HG02852 (cell line): ENCODE data around the gene REXO2.

Experiments
- ATAC-seq: cut with Tn5 transposase; IDR thresholded peaks from one replicate; pipeline ENCODE4 v1.9.1; 2021; ENCODE audit warnings: mild to moderate bottlenecking, moderate library complexity; ENCODE audit not compliant: unreplicated experiment

Gene REXO2

GRCh38 chr11:114440121-114440860 lies 1.0 kb downstream of the REXO2 start:
- no peak for ATAC-seq

DNA sequence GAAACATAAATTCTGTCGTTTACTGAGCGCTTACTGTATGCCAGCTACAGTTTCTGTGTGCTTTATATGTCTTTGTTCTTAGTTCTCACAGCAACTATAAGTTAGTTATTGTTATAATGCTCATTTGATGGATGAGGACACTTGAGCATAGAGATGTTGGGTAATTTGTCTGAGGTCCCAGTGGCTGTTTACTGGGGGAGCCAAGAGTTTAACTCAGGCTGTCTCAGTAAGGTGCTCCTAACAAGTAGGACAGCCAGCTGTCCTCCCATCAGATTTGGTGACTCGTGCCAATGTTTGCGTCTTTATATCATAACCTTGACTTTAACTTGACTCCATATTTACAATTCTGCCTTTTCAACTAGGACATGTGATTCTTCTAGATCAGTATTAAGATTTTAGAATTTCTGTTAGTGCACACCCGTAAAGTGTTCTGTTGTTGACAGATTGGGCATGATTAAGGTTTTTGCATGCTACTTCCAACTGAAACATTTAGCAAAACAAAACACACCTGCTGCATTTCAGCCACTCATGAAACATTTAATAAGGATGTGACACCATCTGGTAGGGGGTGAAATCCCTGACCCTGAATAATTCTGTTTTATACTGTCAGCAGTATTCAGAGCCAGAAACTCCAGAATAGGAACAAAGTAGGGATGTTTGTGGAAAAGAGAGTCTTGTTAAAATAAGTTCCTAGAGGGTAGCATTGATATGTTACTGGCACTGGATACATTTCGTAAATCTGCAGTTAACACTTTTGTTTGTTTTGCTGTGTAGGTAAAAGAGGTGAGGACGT lies 1.9 kb downstream of the REXO2 start:
- ATAC-seq, result no peak

DNA sequence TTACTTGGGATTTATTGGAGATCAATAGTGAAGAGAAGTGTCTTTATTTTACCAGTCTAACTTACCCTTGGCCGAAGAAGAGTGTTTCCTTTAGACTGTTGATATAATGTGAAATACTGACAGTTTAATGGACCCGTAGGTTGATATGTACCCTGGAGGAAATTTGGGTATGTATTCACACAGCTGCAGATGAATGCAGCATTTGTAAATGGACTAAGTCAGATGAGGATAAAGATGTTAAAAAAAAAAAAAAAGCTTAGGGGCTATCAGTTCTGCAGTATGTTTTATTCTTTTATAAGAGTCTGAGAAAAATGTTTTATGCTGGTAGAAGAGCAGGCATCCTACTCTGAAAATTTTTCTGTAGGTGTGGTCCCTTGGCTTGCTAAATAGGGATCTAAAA lies 2.7 kb downstream of the REXO2 start:
- ATAC-seq, result no peak

DNA sequence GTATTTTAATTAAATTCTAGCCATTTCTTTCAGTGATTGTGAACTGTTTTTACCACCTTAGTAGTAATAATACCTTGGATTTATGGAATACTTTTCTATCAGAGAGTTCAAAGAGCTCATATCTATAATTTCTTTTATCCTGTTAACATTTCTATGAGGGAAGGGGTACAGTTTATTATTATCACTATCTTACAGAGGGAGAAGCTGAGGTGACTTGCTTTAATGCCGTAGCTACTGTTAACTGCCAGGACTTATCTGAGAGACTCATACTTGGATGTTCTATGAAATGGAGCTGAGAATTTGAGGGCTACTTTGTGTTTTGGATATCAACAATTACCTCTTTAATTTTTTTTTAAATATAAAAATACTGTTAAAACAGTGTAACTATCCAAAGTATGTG lies 3.3 kb downstream of the REXO2 start:
- ATAC-seq, result no peak

- no peak for ATAC-seq
Observed at GRCh38 chr11:114447444-114447843, 8.2 kb downstream of the REXO2 start.

- no peak for ATAC-seq
Observed at GRCh38 chr11:114447892-114448291, 8.6 kb downstream of the REXO2 start.

GRCh38 chr11:114448749-114449482 lies 9.6 kb downstream of the REXO2 start:
- no peak for ATAC-seq

DNA sequence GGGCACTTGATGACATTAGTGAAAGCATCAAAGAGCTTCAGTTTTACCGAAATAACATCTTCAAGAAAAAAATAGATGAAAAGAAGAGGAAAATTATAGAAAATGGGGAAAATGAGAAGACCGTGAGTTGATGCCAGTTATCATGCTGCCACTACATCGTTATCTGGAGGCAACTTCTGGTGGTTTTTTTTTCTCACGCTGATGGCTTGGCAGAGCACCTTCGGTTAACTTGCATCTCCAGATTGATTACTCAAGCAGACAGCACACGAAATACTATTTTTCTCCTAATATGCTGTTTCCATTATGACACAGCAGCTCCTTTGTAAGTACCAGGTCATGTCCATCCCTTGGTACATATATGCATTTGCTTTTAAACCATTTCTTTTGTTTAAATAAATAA lies 10.6 kb downstream of the REXO2 start:
- no peak for ATAC-seq

DNA sequence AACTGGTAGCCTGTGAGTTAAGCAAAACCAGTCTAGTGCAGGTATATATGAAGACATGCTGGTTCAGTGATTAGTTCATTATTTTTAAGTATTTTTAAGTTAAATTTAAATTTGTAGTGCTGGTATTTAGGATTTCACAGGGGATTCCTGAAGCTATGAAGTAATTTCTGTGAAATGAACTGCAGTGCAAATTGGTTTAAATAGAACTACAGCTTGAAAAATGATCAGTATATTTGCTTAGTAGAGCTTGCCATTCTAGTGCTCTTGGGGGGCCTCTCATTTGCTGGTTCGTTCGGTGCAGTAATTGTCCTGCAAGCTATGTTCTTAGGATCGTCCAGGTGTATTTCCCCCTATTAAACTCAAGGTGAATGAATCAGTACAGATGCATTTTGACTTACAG lies 13.1 kb downstream of the REXO2 start:
- ATAC-seq, result no peak

- no peak for ATAC-seq
Observed at GRCh38 chr11:114463999-114464398, 24.7 kb downstream of the REXO2 start.

DNA sequence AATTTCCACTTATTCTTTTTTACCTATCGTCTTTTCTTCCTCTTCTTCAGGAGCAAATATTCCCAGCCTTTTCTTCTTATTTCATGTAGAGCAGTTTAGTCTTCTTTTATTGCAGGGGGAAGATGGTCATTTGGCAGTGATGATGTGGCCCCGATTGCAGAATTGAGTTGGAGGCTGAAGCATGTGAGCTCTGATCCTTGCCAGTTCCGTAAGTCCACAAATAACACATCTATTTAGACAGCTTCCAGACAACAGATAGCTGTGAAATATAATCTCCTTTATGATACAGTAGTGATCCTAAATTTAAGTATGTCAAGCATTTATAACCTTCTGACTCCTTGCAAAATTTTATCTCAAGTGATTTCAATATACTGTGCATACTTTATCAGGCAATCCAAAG lies 27.5 kb downstream of the REXO2 start:
- ATAC-seq, result no peak

- no peak for ATAC-seq
Observed at GRCh38 chr11:114472661-114473060, 33.4 kb downstream of the REXO2 start.

DNA sequence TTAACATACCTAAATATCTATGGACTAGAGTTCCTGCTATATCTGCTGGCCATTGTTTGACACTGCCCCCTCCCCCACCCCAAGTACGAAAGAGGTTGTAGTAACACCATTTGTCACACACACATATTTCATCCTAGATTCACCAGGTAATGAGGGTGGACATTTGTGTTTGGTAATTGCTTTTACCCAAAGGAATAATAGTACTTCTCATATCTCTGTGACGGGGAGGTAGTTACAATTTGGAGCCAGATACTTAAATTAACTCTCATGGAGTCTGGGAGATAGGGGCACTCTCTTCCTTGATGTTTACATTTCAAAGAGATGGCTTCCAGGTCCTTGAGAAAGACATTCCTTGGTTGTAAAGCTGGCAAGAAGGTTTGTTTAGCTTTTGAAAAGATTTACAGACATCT lies 38.7 kb downstream of the REXO2 start:
- ATAC-seq, result no peak

GRCh38 chr11:114478768-114479167 lies 39.5 kb downstream of the REXO2 start:
- no peak for ATAC-seq

- no peak for ATAC-seq
Observed at GRCh38 chr11:114479331-114479730, 40.1 kb downstream of the REXO2 start.

GRCh38 chr11:114482114-114482513 lies 42.8 kb downstream of the REXO2 start:
- no peak for ATAC-seq

DNA sequence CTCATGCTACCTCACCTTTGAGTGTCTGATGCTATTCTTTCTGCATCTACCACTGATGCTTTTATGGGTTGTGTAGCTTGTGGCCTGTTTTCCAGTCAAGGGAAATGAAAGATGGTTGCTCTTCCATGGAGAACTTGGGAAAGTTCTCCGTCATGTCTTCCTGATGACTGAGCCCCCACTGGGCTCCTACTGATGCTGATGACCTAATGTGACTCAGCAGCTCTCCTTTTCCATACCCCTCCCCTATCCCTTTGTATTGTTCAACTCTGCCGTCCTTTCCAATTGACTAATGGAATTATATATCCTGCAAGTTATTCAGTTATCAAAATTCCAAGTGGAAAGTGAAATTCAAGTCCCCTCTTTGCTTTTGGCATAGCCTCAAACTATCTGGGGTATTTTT lies 44.7 kb downstream of the REXO2 start:
- no peak for ATAC-seq

- no peak for ATAC-seq
Observed at GRCh38 chr11:114496915-114497314, 57.6 kb downstream of the REXO2 start.

DNA sequence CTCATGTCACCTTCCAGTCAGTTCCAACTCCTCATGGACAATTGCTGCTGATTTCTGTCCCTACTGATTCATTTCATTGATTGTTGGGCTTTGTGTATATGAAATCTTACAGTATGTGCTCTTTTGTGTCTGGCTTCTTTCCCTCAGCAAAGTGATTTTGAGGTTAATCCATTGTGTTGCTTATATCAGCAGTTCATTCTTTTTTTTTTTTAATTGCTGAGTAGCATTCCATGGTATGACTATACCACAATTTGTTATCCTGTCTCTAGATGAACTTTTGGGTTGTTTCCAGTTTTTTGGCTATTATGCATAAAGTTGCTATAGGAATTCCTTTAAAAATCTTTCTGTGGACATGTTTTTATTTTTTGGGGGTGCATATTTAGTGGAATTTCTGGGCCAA lies 60.5 kb downstream of the REXO2 start:
- no peak for ATAC-seq
